HTERT RPE-1 (cell line): ENCODE results near the gene PDZRN3.

Experiments
- in situ Hi-C: fragments of 300-500 bp; cut with MboI; formaldehyde crosslinking; loops from 4 replicates; pipeline ENCODE4 v1.14.3; 2020; ENCODE audit warnings: low sequenced_read_pairs

Gene PDZRN3

DNA sequence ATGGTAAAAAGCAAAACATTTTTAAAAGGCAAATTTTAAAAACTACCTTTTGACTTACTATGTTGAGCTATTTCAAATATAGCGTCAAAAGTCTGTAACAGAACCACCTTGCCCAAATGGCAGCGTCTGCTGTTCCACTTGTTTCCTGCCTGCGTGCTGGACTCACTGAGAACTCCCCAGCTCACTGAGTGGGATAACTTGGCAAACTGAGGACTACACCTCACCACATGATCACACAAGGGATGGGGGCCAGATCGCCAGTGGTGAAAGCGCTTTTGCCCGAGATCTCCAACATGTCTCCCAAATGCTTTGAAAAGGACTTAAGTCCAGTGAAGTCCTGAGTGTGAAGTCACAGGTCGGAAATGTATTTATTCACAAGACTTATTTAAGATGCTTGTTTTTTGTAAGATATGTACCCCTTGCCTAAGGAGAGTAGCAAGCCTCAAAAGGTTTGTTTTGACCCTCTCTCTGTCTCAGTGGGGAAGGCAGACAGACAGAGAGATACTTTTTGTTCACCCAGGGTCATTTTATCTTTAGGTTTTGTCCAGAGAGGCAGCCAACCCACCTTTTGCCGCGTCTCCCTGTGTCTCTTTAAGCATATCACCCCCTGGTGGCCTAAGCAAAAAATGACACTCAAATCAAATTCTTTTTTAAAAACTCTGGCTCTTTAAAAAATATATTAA, 192.6 kb downstream of the PDZRN3 start:
- in situ Hi-C loops, result no loop called here

GRCh38 chr3:73431183-73431900, 193.4 kb downstream of the PDZRN3 start:
- in situ Hi-C loops, result no loop called here

GRCh38 chr3:73427048-73427706, 197.6 kb downstream of the PDZRN3 start:
- in situ Hi-C loops, result no loop called here

- in situ Hi-C loops, result no loop called here
These were observed 198.1 kb downstream of the PDZRN3 start for GRCh38 chr3:73426606-73427005.

- in situ Hi-C loops, result no loop called here
These were observed 201.6 kb downstream of the PDZRN3 start for GRCh38 chr3:73423116-73423515.

DNA sequence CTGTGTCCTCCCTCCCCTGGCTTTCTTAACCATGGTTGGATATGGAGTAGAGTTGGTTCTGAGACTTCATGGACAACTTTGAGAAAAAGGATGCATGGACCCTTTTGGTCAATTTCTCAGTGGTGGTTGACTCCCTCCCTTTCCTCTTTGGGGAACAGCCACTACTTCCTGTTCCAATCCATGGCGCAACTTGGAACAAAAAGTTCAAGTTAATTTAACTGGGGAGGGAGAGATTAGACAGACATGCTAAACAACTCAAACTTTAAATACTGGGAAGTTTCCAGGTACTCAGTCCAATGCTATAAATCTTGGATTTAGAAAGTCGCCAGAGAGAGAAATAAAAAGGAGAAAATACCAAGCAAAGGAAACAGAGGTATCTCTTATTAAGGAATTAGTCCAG, 202.2 kb downstream of the PDZRN3 start:
- in situ Hi-C loops, result no loop called here

GRCh38 chr3:73419942-73420341, 204.8 kb downstream of the PDZRN3 start:
- in situ Hi-C loops, result no loop called here

- in situ Hi-C loops, result no loop called here
These were observed 205.4 kb downstream of the PDZRN3 start for GRCh38 chr3:73419179-73419803.

GRCh38 chr3:73418681-73419080, 206.1 kb downstream of the PDZRN3 start:
- in situ Hi-C loops, result no loop called here

GRCh38 chr3:73415118-73415517, 209.6 kb downstream of the PDZRN3 start:
- in situ Hi-C loops, result no loop called here

GRCh38 chr3:73413619-73414018, 211.1 kb downstream of the PDZRN3 start:
- in situ Hi-C loops, result no loop called here

GRCh38 chr3:73411993-73412392, 212.7 kb downstream of the PDZRN3 start:
- in situ Hi-C loops, result no loop called here

DNA sequence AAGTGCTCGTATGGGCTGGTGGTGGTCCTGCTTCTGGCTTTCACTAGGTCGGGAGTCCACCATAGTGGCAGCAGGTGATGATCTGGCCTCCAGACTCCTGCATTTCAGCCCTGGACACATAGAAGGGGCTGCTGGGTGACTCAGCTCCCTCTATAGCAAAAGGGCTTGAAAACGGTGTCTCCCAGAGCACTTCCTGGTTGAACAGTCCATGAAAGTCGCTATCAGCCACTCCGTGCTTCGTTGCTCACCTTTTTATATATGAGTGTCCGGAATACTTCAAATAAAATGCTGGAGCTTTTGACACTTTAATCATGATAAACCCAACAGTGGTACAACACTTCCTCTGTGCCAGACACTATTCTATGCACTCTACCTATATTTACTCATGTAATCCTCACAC, 213.2 kb downstream of the PDZRN3 start:
- in situ Hi-C loops, result no loop called here

- in situ Hi-C loops, result no loop called here
These were observed 215.5 kb downstream of the PDZRN3 start for GRCh38 chr3:73409138-73409763.

- in situ Hi-C loops, result no loop called here
These were observed 216.1 kb downstream of the PDZRN3 start for GRCh38 chr3:73408634-73409033.

DNA sequence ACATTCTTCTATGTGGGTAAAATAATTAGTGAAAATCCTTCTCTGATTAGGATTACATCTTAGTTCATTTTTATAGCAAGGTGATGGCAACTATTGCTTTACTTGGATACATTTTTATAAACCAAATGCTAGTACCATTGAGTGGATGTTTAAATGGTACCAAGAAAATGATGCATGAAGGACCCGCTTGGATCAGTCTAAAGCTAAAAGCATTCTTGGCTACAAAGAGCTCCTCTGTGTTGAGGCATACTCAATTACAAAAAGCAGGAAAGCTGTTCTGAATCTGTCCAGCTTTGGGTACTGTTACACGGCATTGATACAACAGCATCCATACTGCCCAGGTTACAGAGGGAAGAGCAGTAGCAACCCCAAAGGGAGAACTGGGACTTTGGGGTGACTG, 217.2 kb downstream of the PDZRN3 start:
- in situ Hi-C loops, result no loop called here

- in situ Hi-C loops, result no loop called here
These were observed 218.9 kb downstream of the PDZRN3 start for GRCh38 chr3:73405853-73406252.

DNA sequence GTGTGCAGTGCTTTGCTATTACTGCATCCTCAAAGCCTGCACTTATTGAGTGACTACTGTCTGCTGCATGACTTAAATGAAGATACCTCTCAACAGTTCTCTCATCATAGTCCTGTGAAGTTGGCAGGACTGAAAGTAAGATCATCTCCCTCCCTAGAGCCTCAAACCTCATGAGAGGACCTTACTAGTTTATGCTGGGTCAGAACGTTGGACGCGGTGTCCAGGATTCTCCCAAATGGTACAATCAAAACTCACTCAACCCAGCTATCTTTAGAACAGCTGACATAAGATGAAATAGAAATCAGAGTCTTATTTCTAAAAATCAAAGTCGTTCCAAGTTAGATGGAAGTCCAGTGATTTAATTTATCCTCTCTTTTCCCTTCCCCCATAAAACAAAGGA, 219.7 kb downstream of the PDZRN3 start:
- in situ Hi-C loops, result no loop called here

DNA sequence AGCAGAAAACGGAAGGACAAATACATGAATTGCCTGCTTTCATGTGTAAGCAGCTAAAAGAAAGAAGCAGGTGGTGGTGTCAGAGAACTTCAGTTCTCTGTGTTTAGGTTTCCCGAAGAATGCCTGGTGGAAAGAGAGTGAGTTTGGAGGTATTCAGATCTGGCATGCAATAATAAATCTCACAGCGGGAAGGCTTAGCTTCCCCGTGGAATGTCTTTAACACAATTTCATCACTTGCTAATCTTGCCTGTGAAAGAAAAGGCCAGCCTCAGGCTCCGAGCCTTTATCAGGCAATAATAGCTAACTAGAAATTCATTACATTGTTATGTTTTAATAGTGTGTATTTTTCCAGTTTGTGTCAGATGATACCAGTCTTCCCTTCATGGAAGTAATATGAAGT, 220.3 kb downstream of the PDZRN3 start:
- in situ Hi-C loops, result no loop called here

DNA sequence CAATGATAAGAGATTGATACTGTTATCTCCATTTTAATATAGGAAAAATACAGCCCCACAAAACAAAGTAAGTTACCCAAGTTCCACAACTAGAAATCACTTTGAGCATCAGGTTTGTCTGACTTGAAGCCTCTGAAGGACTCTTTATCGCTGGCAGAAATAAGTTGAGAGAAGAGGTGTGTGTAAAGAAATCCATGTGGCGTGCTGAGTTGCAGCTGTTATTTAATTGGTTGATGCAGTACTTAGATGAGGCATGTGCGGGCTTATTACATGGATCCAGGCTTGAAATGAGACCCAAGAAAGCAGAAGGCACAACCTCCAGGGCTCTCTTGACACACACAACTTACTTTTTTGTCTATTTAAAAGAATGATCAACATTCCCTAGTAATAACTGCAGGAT, 221.3 kb downstream of the PDZRN3 start:
- in situ Hi-C loops, result no loop called here

- in situ Hi-C loops, result no loop called here
These were observed 223.0 kb downstream of the PDZRN3 start for GRCh38 chr3:73401616-73402279.
